AG08395 (cell line): ENCODE results near the gene KRTAP22-1.

Source experiments
- DNase-seq: peaks from one replicate; pipeline ENCODE4 v3.0.0; 2012; ENCODE audit warnings: mixed read lengths, low spot score

Gene KRTAP22-1

GRCh38 chr21:30625449-30626165 lies 24.7 kb downstream of the KRTAP22-1 start:
- no peak for DNase-seq

DNA sequence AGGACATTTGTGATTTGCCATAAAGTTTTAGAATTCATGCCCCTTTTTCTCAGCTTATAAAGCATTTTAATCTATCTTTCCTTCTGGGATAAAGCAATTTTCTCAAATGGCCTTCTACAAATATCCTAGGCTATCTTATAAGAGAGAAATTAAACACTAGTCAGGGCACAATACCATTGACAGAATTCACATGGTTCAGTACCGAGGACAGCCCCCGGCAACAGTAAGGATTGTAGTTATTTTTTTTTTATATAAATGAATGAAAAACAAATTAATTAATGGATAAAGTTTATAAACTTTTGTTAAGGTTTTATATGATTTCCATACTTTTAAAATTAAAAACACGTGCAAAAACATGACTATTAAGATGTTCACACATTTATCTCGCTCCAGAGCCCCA lies 27.2 kb downstream of the KRTAP22-1 start:
- no peak for DNase-seq

GRCh38 chr21:30629200-30629599 lies 28.3 kb downstream of the KRTAP22-1 start:
- no peak for DNase-seq

- DNase-seq = no peak
These were observed 34.0 kb downstream of the KRTAP22-1 start, which contains the start of gene KRTAP20-2 for GRCh38 chr21:30634906-30635305. Gene KRTAP20-2, plus strand, starts transcription at chr21:30635206. Its CDS starts 58 bp downstream, at chr21:30635264.

DNA sequence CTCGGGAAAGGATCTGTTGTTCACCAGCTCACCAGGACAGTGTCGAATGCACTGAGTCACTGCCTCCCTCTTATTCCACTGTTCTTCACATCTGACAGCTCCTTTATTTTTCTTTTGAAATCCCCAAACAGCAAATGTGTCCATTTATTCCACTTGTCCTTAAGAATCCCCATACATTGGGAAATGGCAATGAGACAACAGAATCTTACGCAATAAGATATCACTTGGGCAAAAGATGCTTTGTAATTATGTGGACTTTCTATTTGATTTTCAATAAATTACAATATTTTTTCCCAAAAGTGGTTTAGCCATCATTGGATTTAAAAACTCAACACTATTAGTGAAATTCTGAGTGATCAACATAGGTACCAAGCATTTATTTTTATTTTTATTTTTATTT lies 37.8 kb downstream of the KRTAP22-1 start:
- DNase-seq = no peak

DNA sequence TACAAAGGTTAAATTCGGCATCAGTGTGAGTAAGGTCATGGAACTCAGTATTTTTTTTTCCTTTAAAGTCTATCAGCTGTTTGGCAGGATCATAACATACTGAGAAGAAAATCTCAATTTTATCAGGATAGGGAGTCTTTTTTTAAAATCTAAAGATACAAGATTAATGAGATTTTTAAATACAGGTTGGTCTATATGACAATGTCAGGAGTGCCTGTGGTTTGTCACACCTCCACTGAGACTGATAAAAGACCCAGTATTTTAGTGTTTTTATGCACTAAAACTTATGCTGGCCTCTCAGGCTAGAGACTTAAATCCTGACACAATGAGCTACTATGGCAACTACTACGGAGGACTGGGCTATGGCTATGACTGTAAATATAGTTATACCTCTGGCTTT lies 41.7 kb downstream of the KRTAP22-1 start, which contains the start of gene KRTAP20-3:
Gene KRTAP20-3 (plus strand): TSS at position 301 of the 400 bp plus-strand sequence.
- no peak for DNase-seq

- DNase-seq = no peak
These were observed 46.1 kb downstream of the KRTAP22-1 start for GRCh38 chr21:30646904-30647414.
